G401.6 (cell line): Measurements from ENCODE around the gene WDSUB1.

Experiments used
- FAIRE-seq: peaks from 2 replicates; lab custom pipeline; 2012; peaks lifted over from hg19 to GRCh38; lab: Jason Lieb, UNC

The WDSUB1 gene

GRCh38 chr2:159265171-159265576, 21.3 kb downstream of the WDSUB1 start:
- no peak for FAIRE-seq

GRCh38 chr2:159262904-159263303, 23.6 kb downstream of the WDSUB1 start:
- no peak for FAIRE-seq

- FAIRE-seq, result no peak
These were observed 24.3 kb downstream of the WDSUB1 start for GRCh38 chr2:159262226-159262625.

GRCh38 chr2:159256159-159256558, 30.3 kb downstream of the WDSUB1 start:
- FAIRE-seq, result no peak

GRCh38 chr2:159252905-159253304, 33.6 kb downstream of the WDSUB1 start:
- FAIRE-seq, result no peak

GRCh38 chr2:159251296-159252173, 35.0 kb downstream of the WDSUB1 start:
- FAIRE-seq, result no peak

- no peak for FAIRE-seq
These were observed 36.4 kb downstream of the WDSUB1 start for GRCh38 chr2:159249990-159250715.

- no peak for FAIRE-seq
These were observed 40.0 kb downstream of the WDSUB1 start for GRCh38 chr2:159246325-159246988.

GRCh38 chr2:159243529-159243928, 43.0 kb downstream of the WDSUB1 start:
- FAIRE-seq, result no peak

GRCh38 chr2:159234868-159235267, 51.6 kb downstream of the WDSUB1 start:
- no peak for FAIRE-seq

GRCh38 chr2:159232456-159233170, 53.9 kb downstream of the WDSUB1 start:
- no peak for FAIRE-seq

GRCh38 chr2:159230145-159230877, 56.2 kb downstream of the WDSUB1 start:
- FAIRE-seq, result no peak

GRCh38 chr2:159229476-159230144, 56.9 kb downstream of the WDSUB1 start:
- no peak for FAIRE-seq

GRCh38 chr2:159228081-159228581, 58.4 kb downstream of the WDSUB1 start:
- FAIRE-seq, result no peak

GRCh38 chr2:159227467-159227866, 59.0 kb downstream of the WDSUB1 start:
- no peak for FAIRE-seq

GRCh38 chr2:159226608-159227385, 59.7 kb downstream of the WDSUB1 start:
- FAIRE-seq, result no peak

GRCh38 chr2:159226059-159226461, 60.4 kb downstream of the WDSUB1 start:
- no peak for FAIRE-seq

GRCh38 chr2:159225025-159226016, 61.2 kb downstream of the WDSUB1 start:
- FAIRE-seq, result no peak
